Stimulated activated CD4-positive, alpha-beta T cell treated with anti-CD3 and anti-CD28 coated beads, Interleukin-2, amount 100 ng/mL, for 24 hours (primary cell): Measurements from ENCODE around the gene FAM20C.
"Not testable (repeated sequence)": the region's sequence is repeated elsewhere in the genome, so short reads cannot be mapped to it uniquely, and the experiment has no call there.

Experiments
- DNase-seq, 2 donors: peaks; one replicate each; pipeline ENCODE4 v3.0.0-alpha.2; 2020

FAM20C gene

GRCh38 chr7:230274-230673, 37.9 kb downstream of the FAM20C start:
- no peak for DNase-seq

- DNase-seq: no peak
Measured at GRCh38 chr7:231030-231857, 38.9 kb downstream of the FAM20C start.

GRCh38 chr7:231858-232246, 39.5 kb downstream of the FAM20C start:
- DNase-seq: no peak

DNA sequence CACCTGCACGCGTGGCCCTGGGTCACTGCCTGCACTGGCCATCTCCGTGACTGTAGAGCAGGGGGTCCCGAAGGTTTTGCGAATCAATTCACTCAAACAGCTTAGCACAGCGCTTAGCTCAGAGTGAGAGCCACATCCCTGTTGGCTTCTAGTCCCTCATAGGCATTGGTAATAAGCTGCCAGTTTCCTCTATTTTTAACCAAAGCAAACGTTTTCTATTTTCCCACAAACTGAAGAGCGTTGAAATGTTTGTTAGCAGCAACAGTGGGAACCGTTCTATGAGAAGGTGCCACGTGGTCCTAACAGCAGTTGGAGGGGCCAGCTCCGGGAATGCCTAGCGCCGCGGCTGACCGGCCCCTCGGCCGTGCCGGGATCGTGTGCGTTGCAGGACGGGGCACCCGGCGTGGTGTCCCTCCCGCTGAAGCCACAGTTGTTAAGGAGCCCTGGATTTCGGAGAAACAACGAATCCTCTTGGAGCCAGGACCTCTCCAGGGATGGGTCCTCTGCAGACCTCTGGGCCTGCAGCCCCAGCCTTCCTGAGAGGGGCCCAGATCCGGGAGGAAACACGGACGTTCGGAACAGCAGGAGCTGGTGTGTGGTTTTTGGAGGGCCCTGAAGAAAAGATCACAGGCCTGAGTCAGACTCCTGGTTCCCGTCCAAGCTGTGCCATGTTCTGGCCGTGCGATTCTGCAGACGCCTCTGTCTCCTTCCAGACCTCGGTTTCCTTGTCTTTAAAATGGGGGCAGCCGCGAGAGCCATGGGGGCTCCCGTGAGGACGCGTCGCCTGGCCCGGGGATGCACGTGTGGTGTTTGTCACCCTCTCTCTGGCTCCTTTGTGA, 40.3 kb downstream of the FAM20C start:
- no peak for DNase-seq

DNA sequence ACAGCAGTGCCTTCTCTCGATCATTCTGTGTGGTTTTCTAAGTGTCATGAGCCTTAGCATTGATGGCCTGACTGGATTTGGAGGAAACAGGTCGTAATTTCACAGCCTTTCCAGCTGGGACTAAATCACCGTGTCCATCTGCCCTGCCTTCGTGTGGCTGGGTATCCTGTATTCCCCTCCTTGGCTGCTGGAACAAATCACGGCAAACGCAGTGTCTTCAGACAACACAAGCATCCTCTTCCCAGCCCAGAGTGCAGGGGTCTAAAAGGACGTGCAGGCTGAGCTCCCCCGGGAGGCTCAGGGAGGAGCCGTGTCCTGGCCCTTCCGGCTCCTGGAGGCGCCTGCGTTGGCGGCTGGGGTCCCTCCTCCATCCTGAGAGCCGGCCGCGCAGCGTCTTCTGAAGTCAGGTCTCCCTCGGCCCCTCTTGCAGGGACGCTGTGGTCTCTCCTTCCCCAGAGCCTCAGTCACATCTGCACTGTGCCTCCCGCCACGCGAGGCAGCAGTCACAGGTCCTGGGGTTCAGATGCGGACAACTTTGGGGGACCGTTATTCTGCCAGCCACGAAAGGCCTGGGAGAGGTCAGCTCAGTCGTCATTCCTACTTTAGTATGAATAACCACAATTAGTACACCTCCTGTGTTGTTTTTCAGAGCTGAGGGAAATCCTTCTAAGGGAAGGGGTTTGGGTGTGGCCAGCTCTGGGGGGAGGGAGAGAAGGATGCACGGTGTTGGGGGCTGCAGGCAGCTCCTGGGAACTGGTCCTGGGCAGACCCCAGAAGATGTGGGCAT, 41.1 kb downstream of the FAM20C start:
- no peak for DNase-seq

GRCh38 chr7:234051-234707, 41.8 kb downstream of the FAM20C start:
- no peak for DNase-seq

DNA sequence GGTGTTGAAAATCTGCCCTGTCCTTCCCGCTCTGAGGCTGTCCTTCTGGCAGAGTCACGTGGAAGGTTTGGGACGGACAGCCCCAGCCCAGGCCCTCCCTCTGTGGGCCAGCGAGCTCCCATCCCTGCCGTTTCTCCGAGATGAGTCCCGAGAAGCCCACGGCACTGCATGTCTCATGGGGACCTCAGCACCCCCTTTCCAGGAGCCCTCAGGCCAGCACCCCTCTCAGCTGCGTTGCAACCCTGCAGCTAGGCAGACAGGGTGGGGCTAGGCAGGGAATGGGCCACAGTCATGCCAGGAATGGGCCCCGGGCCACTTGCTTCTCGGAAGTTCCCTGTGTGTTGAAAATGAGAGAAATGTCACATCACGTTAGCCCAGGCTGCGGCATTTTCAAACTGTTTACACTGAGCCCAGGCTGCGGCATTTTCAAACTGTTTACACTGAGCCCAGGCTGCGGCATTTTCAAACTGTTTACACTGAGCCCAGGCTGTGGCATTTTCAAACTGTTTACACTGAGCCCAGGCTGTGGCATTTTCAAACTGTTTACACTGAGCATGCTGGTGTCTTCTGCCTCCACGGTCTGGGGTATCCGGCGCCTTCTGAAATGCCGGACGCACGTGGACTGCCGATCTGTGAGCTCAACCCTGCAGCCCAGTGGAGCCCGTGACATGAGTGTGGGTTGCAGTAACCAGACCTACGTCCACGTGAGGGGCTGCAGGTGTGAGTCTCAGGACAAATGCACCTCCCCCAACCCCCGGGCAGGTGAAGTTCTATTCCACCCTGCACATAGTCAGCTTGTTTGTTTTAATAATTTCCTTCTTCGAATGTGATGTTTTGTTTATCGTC, 42.6 kb downstream of the FAM20C start:
- no peak for DNase-seq

DNA sequence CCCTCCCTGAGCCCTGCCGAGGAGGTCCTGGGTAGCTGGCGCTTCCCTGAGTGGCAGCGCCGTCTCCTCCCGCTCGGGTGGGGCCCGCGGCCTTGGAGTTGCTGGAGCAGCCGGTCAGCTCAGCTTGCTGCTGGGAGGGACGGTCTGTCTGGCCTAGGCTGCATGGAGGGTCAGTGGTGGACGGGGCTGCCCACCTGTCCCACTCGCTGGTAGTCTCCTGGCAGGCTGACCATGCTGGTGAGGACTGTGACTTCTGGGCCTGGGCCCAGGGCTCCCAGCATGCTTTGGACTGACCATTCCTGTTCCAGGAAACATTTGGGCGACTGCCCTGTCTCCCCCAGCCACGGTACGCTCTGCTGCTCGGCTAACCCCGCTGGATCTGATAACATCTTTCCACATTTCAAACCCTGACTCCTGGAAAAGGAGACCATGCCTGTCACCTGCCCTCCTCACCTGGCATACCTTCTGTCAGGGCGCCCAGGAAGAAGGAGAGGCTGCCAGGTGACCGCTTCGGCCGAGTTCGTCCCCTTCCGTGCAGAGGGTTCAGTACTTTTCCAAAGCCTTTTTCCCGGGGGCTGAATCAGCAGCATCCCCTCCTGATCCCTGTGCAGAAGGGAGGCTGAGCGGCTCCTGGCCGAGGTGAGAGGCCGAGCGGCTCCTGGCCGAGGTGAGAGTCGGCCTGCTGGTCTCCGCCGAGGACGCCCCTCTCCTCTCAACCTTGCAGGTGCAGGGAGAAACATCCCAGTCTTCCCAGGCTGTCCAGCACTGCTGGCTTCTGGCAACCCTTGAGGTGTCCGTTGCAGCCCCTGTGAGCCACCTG, 43.4 kb downstream of the FAM20C start:
- no peak for DNase-seq

DNA sequence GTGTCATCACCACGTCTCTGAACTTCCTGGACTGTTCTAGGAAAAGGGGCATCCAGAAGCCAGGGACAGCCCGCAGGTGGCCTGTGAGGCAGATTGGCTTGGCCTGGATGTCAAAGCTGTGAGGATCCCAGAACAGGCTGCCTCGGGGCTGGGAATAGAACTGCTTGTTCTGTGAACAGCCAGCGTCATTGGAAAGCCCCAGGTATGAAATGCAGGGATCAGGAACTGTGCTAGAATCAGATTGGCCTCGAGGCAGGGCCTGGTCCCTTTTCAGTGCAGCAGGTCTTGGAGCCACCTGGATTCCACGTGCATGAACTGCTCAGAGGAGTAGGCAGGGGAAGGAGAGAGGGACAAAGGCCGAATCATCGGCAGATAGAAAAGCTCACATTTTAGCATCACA, 44.6 kb downstream of the FAM20C start:
- no peak for DNase-seq

DNA sequence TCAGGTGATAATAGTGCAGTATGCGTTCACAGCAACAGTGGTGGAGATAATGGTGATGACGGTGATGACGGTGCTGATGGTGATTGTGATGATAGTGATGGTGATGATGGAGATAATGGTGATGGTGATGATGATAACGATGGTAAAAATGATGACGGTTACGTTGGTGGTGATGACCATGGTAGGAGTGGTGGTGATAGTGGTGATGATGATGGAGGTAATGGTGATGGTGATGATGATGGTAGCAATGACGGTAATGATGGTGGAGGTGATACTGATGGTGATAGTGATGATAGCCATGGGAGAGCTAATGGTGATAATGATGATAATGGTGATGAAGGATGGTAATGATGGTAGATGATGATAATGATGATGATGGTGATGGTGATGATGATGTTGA, 45.0 kb downstream of the FAM20C start:
- DNase-seq: no peak

GRCh38 chr7:240146-240676, 47.8 kb downstream of the FAM20C start:
- no peak for DNase-seq

DNA sequence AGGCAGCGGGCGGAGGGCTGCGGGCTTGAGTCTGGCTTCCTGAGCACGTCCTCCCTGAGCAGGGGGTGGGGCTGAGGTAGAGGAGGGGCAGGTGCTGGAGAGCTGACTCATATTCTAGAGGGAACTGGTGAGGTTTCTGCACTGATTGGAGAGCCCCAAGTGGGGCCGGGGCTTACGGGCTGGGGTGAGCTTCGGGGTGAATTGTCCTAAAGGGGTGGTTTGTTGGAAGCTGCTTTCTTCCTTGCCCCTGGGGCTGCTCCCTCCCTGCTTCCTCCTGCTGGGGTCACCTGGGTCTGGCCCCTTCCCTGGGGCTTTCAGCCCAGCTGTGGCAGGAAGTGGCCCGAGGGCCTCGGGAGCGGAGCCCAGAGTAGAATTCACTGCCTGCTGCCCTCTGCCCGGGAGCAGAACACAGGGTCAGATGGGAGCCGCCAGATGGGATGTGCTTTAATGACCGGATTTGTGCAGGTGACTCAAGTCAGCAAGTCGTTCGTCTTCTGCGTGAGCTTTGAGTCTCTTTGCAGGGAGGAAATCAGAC, 48.6 kb downstream of the FAM20C start:
- DNase-seq: peak in 1 of 2 donors; percentile 27

DNA sequence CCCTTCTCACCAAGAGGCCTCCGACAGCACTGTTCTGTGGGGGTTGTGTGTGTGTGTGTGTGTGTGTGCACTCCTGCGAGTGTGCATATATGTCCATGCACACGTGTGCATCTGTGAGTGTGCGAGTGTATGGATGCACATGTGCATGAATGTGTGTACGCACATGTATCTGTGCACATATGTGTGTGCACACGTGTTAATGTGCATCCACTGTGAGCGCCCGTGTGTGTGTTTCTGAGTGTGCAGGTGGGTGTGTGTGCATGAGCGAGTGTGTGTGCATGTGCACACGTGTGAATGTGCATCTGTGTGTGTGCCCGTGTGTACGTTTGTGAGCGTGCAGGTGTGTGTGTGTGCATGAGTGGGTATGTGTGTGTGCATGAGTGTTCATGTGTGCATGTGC, 49.1 kb downstream of the FAM20C start:
- DNase-seq: no peak

DNA sequence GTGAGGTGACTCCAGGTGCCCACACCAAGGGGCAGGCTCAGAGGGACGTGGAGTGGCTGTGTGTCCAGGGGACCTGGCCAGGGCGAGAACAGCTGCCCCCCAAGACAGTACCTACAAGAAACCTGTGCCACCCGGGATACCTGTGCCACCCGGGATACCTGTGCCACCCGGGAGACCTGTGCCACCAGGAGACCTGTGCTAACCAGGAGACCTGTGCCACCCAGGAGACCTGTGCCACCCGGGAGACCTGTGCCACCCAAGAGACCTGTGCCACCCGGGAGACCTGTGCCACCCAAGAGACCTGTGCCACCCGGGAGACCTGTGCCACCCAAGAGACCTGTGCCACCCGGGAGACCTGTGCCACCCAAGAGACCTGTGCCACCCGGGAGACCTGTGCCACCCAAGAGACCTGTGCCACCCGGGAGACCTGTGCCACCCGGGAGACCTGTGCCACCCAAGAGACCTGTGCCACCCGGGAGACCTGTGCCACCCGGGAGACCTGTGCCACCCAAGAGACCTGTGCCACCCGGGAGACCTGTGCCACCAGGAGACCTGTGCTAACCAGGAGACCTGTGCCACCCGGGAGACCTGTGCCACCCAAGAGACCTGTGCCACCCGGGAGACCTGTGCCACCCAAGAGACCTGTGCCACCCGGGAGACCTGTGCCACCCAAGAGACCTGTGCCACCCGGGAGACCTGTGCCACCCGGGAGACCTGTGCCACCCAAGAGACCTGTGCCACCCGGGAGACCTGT, 50.6 kb downstream of the FAM20C start:
- DNase-seq: not testable (repeated sequence)

DNA sequence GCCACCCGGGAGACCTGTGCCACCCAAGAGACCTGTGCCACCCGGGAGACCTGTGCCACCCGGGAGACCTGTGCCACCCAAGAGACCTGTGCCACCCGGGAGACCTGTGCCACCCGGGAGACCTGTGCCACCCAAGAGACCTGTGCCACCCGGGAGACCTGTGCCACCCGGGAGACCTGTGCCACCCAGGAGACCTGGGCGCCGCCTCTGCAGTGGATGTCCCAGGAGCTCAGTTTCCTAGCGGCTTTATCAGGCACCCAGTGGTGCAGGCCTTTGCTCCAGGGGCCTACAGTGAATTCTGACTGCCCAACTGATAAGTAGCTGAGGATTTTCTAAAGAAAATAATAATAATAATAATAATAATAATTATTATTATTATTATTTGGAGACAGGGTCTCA, 51.2 kb downstream of the FAM20C start:
- DNase-seq: not testable (repeated sequence)

- DNase-seq: no peak
Measured at GRCh38 chr7:244974-245373, 52.6 kb downstream of the FAM20C start.

GRCh38 chr7:245574-246295, 53.4 kb downstream of the FAM20C start:
- DNase-seq: no peak

- DNase-seq: no peak
Measured at GRCh38 chr7:246451-246850, 54.1 kb downstream of the FAM20C start.

DNA sequence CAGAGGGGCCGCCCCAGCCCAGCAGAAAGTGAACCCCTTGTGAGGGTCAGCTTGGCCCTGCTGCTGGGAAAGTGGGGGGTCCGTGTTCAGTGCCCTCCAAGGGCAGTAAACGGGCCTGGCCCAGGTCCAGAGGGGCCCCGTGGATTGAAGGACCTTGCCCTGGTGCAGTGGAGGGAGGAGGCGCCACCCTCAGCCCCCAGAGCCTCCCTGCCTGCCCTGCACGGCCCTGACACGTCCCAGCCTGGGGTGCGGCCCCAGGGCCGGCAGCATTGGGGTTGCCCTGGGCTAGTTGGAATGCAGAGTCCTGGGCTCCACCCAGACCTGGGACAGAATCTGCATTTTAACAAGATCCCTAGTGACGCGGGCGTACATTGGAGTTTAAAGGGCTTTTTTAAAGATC, 54.8 kb downstream of the FAM20C start:
- DNase-seq: no peak
